Neutrophil (primary cell): ENCODE data around the gene MCRS1.

Experiments
- H3K27ac ChIP-seq: fragments of 200-600 bp; sonication (generic); 2 replicates; pipeline ENCODE4 v1.5.1; 2016; ENCODE audit warnings: mild to moderate bottlenecking, moderate library complexity
- H3K27me3 ChIP-seq: fragments of 200-600 bp; sonication (generic); 2 replicates; pipeline ENCODE4 v1.6.0; 2016; ENCODE audit warnings: mild to moderate bottlenecking
- H3K36me3 ChIP-seq: fragments of 200-600 bp; sonication (generic); 2 replicates; pipeline ENCODE4 v1.5.1; 2017
- H3K4me1 ChIP-seq, 2 experiments: fragments of 200-600 bp in 1 of 2; sonication (generic) in 1 of 2; 1 replicate in 1 of 2; 2 replicates in 1 of 2; pipeline versions ENCODE4 v1.5.1 to v1.6.1; 2013 to 2016; ENCODE audit warnings: low read depth in 1 of 2, low read length in 1 of 2, mild to moderate bottlenecking in 1 of 2, moderate library complexity in 1 of 2; ENCODE audit not compliant: control insufficient read depth in 1 of 2, insufficient read depth in 1 of 2
- H3K4me3 ChIP-seq, 2 experiments: fragments of 200-600 bp in 1 of 2; sonication (generic) in 1 of 2; 1 replicate in 1 of 2; 2 replicates in 1 of 2; pipeline ENCODE4 v1.5.1; 2013 to 2016; ENCODE audit warnings: low read depth in 1 of 2, low read length in 1 of 2, mild to moderate bottlenecking in 1 of 2, moderate library complexity in 1 of 2
- H3K9me3 ChIP-seq: fragments of 200-600 bp; sonication (generic); 2 replicates; pipeline ENCODE4 v1.5.1; 2016
- CTCF ChIP-seq: fragments of 200-600 bp; sonication (generic); IDR thresholded peaks from 2 replicates; pipeline ENCODE4 v1.5.1; 2016; ENCODE audit warnings: antibody characterized with exemption

The MCRS1 gene

GRCh38 chr12:49542592-49543160 lies 25.3 kb downstream of the MCRS1 start:
- peaks cover 98% of the 10 kb centered on the region for H3K27me3 ChIP-seq
- no peaks in the 10 kb centered on the region for H3K36me3 ChIP-seq
- H3K4me3 ChIP-seq: no peak overlapping the region
- H3K9me3 ChIP-seq: no peaks in the 10 kb centered on the region
- H3K4me1 ChIP-seq: peaks cover 7 to 13% of the 10 kb centered on the region in 2 experiments
- no peak for TF ChIP-seq CTCF
- H3K27ac ChIP-seq: no peak overlapping the region

GRCh38 chr12:49541911-49542505 lies 25.9 kb downstream of the MCRS1 start:
- no peak for TF ChIP-seq CTCF
- Histone ChIP-seq H3K27ac (no peak overlapping the region), H3K36me3 (no peaks in the 10 kb centered on the region), H3K27me3 (peaks cover 98% of the 10 kb centered on the region), H3K4me3 (no peak overlapping the region), H3K4me1 (peaks cover 10 to 17% of the 10 kb centered on the region in 2 experiments), H3K9me3 (no peaks in the 10 kb centered on the region)

DNA sequence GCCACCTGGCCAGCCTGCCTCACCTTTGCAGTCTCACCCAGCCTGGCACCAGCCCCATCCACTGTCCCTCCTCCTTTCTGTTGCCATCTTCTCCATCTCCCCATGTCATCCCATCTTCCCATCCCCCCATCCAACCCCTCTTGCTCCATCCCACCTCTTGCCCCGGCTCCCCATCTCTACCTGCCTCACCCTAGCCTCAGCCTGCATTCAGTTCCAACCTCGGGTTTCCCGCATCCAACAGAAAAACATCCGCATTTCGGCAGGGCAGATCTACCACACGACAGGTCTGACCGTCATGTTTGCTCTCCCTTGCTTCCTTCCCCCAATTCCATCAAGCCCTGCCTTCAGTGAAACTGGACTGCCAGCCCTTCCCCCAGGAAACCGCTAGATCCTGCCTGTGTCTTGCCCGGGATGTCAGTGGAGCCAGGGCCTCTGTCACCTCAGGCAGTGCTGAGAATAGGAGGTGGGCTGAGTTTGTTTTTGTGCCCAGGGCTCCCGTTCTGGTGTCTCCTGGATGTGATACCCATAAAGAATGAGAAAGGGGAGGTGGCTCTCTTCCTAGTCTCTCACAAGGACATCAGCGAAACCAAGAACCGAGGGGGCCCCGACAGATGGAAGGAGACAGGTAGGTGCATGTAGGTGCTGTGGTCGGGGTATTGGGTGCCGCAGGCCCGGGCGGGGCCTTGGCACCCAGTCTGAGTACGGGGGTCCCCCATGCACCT lies 26.6 kb downstream of the MCRS1 start:
- Histone ChIP-seq H3K4me3 (no peak overlapping the region), H3K27me3 (peaks cover 98% of the 10 kb centered on the region)
- TF ChIP-seq CTCF: no peak

GRCh38 chr12:49540229-49541139 lies 27.5 kb downstream of the MCRS1 start:
- Histone ChIP-seq H3K4me3 (no peak overlapping the region), H3K27ac (no peak overlapping the region), H3K36me3 (no peaks in the 10 kb centered on the region), H3K4me1 (peaks cover 25 to 33% of the 10 kb centered on the region in 2 experiments), H3K9me3 (no peaks in the 10 kb centered on the region), H3K27me3 (peaks cover 98% of the 10 kb centered on the region)
- no peak for TF ChIP-seq CTCF

More for the DNA sequence above, 26.6 kb downstream of the MCRS1 start:
- H3K9me3 ChIP-seq: no peaks in the 10 kb centered on the region
- no peaks in the 10 kb centered on the region for H3K36me3 ChIP-seq
- no peak overlapping the region for H3K27ac ChIP-seq
- H3K4me1 ChIP-seq: peaks cover 17 to 25% of the 10 kb centered on the region in 2 experiments
